Astrocyte (in vitro differentiated cells and primary cell): ENCODE data around the gene ABTB2.

Source experiments
- EZH2 ChIP-seq: IDR thresholded peaks from 2 replicates; pipeline ENCODE4 v1.6.1; 2012; ENCODE audit warnings: mild to moderate bottlenecking, low read length, inconsistent platforms; ENCODE audit not compliant: insufficient read depth
- TF ChIP-seq, protein P1 (sequence below): IDR thresholded peaks from 2 replicates; pipeline ENCODE4 v1.5.1; 2011; ENCODE audit warnings: low read depth, mild to moderate bottlenecking, inconsistent platforms, low read length, moderate library complexity; ENCODE audit not compliant: insufficient read depth

DNA sequence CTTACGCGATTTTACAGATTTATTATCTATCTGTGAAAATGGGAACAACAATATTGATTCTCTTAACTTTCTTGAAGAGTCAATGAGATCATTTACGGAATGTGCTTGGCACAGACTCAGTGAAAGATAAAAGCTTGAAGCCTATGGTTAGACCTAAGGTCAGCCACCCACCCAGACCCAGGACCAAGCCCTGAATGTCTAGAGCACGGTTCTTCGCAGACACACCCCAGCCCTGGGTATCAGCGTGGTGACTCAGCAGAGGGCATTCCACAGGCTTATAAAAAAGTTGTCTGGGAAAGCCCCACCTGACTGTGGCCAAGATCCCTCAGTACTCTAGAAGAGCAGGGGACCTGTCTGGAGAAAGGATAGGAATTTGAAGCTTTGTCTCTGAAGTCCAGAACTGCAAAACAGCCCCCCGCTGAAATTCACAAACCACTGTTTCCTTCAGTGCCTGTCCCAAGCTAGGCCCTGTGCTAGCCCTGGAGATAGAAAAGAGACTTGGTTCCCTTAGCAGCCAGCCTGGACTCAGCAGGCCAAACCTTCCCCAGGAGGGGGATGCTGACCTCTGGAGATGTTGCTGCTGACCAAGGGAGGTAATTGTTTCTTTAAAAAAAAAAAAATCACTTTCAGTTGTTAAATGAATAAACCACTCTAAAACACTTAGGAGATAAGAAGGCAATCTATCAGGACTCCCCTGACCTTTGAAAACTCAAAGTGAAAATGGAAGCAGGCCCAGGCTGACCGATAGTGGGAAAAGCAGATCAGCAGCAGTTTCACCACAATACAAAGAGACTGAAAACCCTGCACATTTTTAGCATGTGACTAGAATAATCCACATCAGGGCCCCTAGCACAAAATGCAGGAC lies 114.0 kb downstream of the ABTB2 start:
- TF ChIP-seq, protein P1, sequence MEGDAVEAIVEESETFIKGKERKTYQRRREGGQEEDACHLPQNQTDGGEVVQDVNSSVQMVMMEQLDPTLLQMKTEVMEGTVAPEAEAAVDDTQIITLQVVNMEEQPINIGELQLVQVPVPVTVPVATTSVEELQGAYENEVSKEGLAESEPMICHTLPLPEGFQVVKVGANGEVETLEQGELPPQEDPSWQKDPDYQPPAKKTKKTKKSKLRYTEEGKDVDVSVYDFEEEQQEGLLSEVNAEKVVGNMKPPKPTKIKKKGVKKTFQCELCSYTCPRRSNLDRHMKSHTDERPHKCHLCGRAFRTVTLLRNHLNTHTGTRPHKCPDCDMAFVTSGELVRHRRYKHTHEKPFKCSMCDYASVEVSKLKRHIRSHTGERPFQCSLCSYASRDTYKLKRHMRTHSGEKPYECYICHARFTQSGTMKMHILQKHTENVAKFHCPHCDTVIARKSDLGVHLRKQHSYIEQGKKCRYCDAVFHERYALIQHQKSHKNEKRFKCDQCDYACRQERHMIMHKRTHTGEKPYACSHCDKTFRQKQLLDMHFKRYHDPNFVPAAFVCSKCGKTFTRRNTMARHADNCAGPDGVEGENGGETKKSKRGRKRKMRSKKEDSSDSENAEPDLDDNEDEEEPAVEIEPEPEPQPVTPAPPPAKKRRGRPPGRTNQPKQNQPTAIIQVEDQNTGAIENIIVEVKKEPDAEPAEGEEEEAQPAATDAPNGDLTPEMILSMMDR, result no peak
- TF ChIP-seq EZH2, result no peak
